Measurements from ENCODE around the gene WDR27. TPM values are rescaled to one million over a fixed set of nuclear protein-coding genes. Genes with fewer than 3 reads are reported as not detected.

WDR27 gene
- 41.5 TPM for total RNA-seq

DNA sequence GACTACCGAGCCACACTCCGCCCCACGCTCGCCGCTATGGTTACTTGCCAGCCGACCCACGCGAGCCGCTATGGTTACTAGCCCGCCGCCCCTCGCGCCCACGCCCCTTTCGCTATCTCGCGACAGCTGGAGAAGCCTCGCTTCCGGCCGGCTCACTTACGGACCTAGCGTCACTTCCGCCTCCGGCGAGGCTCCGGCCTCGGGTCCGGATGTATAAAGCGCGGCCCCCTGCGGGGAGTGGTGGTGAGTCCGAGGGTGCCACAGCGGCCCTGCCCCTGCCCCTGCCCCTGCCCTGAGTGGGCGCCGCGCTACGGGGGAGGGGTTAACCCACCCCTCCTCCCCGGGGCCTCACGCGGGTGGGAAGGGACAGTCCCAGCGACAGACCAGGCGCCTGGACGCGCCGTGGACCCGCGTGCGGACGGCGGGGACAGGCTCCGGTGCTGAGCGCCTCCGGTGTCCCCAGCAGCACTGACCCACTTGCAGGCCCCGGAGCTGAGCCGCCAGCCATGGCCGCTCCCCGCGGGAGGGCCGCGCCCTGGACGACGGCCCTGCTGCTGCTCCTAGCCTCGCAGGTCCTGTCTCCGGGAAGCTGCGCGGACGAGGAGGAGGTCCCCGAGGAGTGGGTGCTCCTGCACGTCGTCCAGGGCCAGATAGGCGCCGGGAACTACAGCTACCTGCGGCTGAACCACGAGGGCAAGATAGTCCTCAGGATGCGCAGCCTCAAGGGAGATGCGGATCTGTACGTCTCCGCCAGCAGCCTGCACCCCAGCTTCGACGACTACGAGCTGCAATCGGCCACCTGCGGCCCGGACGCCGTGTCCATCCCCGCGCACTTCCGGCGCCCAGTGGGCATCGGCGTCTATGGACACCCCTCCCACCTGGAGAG is at the start of gene WDR27, which contains the start of gene C6orf120:
TSS of gene WDR27 (minus strand) at position 76 of the 886 bp plus-strand sequence. CDS start 13,024 bp downstream, outside the sequence.
TSS of gene C6orf120 (plus strand) at position 173 of the 886 bp plus-strand sequence. CDS start at position 507, 334 bp downstream.
- peak in 1 of 2 donors; percentile 95 for DNase-seq (ENCODE audit: extremely low spot score in 2 of 2)
- Histone ChIP-seq H3K9me3 (no peaks in the 10 kb centered on the region), H3K4me1 (peaks cover 62% of the 10 kb centered on the region), H3K27me3 (no peaks in the 10 kb centered on the region), H3K4me3 (peak within 1 kb of the TSS; percentile 77 to 99), H3K36me3 (peaks cover 0 to 10% of the 10 kb centered on the region in 2 donors), H3K27ac (peak within 1 kb of the TSS; percentile 93)
- TF ChIP-seq POLR2A (IDR thresholded peaks at IDR 0.05) (peak in 1 of 2 donors; percentile 87), POLR2AphosphoS5 (IDR thresholded peaks at IDR 0.05; ENCODE audit: insufficient read depth in 1 of 2, low read depth in 1 of 2) (peak; percentile 96 to 98)
- TF ChIP-seq, protein P1, sequence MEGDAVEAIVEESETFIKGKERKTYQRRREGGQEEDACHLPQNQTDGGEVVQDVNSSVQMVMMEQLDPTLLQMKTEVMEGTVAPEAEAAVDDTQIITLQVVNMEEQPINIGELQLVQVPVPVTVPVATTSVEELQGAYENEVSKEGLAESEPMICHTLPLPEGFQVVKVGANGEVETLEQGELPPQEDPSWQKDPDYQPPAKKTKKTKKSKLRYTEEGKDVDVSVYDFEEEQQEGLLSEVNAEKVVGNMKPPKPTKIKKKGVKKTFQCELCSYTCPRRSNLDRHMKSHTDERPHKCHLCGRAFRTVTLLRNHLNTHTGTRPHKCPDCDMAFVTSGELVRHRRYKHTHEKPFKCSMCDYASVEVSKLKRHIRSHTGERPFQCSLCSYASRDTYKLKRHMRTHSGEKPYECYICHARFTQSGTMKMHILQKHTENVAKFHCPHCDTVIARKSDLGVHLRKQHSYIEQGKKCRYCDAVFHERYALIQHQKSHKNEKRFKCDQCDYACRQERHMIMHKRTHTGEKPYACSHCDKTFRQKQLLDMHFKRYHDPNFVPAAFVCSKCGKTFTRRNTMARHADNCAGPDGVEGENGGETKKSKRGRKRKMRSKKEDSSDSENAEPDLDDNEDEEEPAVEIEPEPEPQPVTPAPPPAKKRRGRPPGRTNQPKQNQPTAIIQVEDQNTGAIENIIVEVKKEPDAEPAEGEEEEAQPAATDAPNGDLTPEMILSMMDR (IDR thresholded peaks at IDR 0.05) = no peak
- intact Hi-C loops (cut with DNase I) = no loop called here

DNA sequence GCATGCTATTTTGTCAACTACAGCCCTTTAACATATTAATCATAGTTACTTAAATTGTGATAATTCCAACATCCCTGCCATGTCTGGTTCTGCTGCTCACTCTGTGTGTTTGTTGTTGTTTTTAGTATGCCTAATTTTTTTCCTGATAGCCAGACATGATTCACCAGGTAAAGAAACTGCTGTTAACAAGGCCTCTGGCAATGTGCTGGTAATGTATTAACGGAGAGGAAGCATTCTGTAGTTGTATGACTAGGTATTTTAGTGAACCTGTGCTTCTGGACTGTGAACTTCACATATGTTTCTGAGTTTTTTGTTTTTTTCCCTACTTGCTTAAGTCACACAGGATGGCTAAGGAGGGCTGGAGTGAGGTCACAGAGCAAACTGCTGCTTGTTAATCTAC is 44.7 kb upstream of the WDR27 start:
- Histone ChIP-seq H3K36me3 (no peaks in the 10 kb centered on the region), H3K4me1 (peaks cover 12% of the 10 kb centered on the region), H3K27me3 (no peaks in the 10 kb centered on the region), H3K9me3 (no peaks in the 10 kb centered on the region), H3K4me3 (no peak overlapping the region), H3K27ac (no peak overlapping the region)
- TF ChIP-seq POLR2AphosphoS5 (IDR thresholded peaks at IDR 0.05; ENCODE audit: insufficient read depth in 1 of 2, low read depth in 1 of 2) (no peak), POLR2A (IDR thresholded peaks at IDR 0.05) (no peak)
- TF ChIP-seq, protein P1 (IDR thresholded peaks at IDR 0.05) = no peak
- intact Hi-C loops (cut with DNase I) = no loop called here
- no peak for DNase-seq (ENCODE audit: extremely low spot score in 2 of 2)

DNA sequence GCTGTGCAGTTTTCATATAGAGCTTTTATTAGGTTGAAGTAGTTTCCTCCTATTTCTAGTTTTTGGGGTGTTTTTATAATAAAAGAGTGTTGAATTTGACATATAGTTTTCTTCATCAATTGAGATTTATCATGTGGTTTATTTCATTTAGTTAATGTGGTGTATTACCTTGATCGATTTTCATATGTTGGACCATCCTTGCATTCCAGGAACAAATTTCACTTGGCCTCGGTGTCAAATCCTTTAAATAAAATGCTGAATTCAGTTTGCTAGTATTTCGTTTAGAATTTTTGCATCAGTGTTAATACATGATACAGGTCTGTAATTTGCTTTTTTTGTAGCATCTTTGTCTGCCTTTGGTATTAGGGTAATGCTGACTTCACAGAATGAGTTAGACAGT is 43.6 kb upstream of the WDR27 start:
- DNase-seq (ENCODE audit: extremely low spot score in 2 of 2) = no peak
- peaks cover 5% of the 10 kb centered on the region for H3K4me1 ChIP-seq
- no peak overlapping the region for H3K4me3 ChIP-seq
- H3K36me3 ChIP-seq = no peaks in the 10 kb centered on the region
- H3K27ac ChIP-seq = no peak overlapping the region
- TF ChIP-seq POLR2AphosphoS5 (IDR thresholded peaks at IDR 0.05; ENCODE audit: insufficient read depth in 1 of 2, low read depth in 1 of 2) (no peak), POLR2A (IDR thresholded peaks at IDR 0.05) (no peak)
- TF ChIP-seq, protein P1 (IDR thresholded peaks at IDR 0.05) = no peak
- H3K27me3 ChIP-seq = no peaks in the 10 kb centered on the region
- no peaks in the 10 kb centered on the region for H3K9me3 ChIP-seq
- intact Hi-C loops (cut with DNase I) = no loop called here

DNA sequence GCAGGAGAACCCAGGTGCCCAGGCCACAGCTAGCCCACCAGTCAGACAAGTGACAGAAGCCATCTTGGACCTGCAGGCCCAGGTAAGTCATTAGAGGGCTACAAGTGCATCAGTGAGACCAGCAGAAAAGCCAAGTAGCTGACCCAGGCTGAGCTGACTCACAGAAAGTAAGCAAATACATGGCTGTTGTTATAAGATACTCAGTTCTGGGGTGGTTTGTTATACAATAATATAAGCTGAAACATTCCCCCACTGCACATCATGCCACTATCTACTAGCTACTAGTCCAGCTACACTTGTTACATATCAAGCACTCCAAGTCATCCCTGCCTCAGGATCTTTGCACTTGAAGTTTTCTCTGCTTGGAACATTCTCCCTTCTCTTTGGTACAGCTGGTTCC is 39.5 kb upstream of the WDR27 start:
- DNase-seq (ENCODE audit: extremely low spot score in 2 of 2) = no peak
- no peak for TF ChIP-seq POLR2A (IDR thresholded peaks at IDR 0.05)
- no peak for TF ChIP-seq POLR2AphosphoS5 (IDR thresholded peaks at IDR 0.05; ENCODE audit: insufficient read depth in 1 of 2, low read depth in 1 of 2)
- TF ChIP-seq, protein P1 (IDR thresholded peaks at IDR 0.05) = no peak
- no peaks in the 10 kb centered on the region for H3K36me3 ChIP-seq
- H3K27ac ChIP-seq = no peak overlapping the region
- intact Hi-C loops (cut with DNase I) = no loop called here
- no peak overlapping the region for H3K4me3 ChIP-seq
- H3K9me3 ChIP-seq = no peaks in the 10 kb centered on the region
- no peaks in the 10 kb centered on the region for H3K27me3 ChIP-seq
- H3K4me1 ChIP-seq = no peaks in the 10 kb centered on the region
